SU-DHL-6 (cell line): ENCODE results near the gene CLDN10.

Experiments used
- EZH2phosphoT487 ChIP-seq: fragments of 200-600 bp; sonication (generic), shearing (Covaris generic); conservative IDR thresholded peaks from 2 replicates; pipeline ENCODE4 v1.6.1; 2018; ENCODE audit warnings: mild to moderate bottlenecking, antibody characterized with exemption, low read length, moderate library complexity, mixed read lengths
- TF ChIP-seq, protein P1 (sequence below): fragments of 200-600 bp; sonication (generic); IDR thresholded peaks from one replicate; pipeline ENCODE4 v1.5.1; 2017; ENCODE audit warnings: antibody characterized with exemption, mild to moderate bottlenecking, low read length, moderate library complexity; ENCODE audit not compliant: insufficient read depth, poor library complexity, severe bottlenecking

DNA sequence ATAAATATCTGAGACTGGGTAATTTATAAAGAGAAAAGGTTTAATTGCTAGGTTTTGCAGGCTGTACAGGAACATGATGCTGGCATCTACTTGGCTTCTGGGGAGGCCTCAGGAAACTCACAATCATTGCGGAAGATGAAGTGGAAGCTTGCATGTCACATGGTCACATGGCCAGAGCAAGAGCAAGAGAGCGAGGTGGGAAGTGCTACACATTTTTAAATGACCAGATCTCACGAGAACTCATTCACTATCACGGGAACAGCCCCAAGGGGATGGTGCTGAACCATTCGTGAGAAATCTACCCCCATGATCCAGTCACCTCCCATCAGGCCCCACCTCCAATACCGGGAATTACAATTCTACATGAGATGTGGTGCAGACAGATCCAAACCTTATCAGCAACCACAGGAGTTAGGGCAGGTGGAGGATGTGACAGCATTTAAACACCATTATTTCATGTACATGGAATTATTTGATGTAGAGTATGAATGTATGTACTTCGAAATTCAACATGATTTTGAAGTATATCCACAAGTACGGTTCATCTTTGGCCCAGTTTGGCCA is 10.5 kb upstream of the CLDN10 start:
- TF ChIP-seq, protein P1, sequence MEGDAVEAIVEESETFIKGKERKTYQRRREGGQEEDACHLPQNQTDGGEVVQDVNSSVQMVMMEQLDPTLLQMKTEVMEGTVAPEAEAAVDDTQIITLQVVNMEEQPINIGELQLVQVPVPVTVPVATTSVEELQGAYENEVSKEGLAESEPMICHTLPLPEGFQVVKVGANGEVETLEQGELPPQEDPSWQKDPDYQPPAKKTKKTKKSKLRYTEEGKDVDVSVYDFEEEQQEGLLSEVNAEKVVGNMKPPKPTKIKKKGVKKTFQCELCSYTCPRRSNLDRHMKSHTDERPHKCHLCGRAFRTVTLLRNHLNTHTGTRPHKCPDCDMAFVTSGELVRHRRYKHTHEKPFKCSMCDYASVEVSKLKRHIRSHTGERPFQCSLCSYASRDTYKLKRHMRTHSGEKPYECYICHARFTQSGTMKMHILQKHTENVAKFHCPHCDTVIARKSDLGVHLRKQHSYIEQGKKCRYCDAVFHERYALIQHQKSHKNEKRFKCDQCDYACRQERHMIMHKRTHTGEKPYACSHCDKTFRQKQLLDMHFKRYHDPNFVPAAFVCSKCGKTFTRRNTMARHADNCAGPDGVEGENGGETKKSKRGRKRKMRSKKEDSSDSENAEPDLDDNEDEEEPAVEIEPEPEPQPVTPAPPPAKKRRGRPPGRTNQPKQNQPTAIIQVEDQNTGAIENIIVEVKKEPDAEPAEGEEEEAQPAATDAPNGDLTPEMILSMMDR: no peak
- no peak for TF ChIP-seq EZH2phosphoT487
